WTC11 (cell line): ENCODE data around the gene ARAP1.

Experiments used
- AFF4 ChIP-seq: sonication (generic); formaldehyde crosslinking; IDR thresholded peaks from 2 replicates; pipeline ENCODE4 v1.8.1; 2023; ENCODE audit warnings: mild to moderate bottlenecking, missing genetic modification reagents, borderline replicate concordance
- AR ChIP-seq: fragments of 250-450 bp; sonication (Bioruptor Pico); IDR thresholded peaks from 2 replicates; pipeline ENCODE4 v1.9.0; 2021; ENCODE audit warnings: mild to moderate bottlenecking
- CBFB ChIP-seq: sonication (generic); formaldehyde crosslinking; IDR thresholded peaks from 2 replicates; pipeline ENCODE4 v1.8.1; 2022; ENCODE audit warnings: mild to moderate bottlenecking, low read depth, missing genetic modification reagents
- CREB1 ChIP-seq: sonication (generic); formaldehyde crosslinking; IDR thresholded peaks from 2 replicates; pipeline ENCODE4 v1.8.0; 2023; ENCODE audit warnings: mild to moderate bottlenecking, missing genetic modification reagents
- CTCF ChIP-seq: fragments of 200-600 bp; IDR thresholded peaks from 2 replicates; pipeline ENCODE4 v1.8.0; 2022; ENCODE audit warnings: antibody characterized with exemption
- FOXP1 ChIP-seq: sonication (generic); formaldehyde crosslinking; IDR thresholded peaks from 2 replicates; pipeline ENCODE4 v1.8.0; 2022; ENCODE audit warnings: missing genetic modification reagents, mild to moderate bottlenecking, moderate library complexity, borderline replicate concordance
- MAX ChIP-seq: sonication (generic); formaldehyde crosslinking; IDR thresholded peaks from 2 replicates; pipeline ENCODE4 v1.8.0; 2022; ENCODE audit warnings: mild to moderate bottlenecking, missing genetic modification reagents
- NFYB ChIP-seq: sonication (generic); formaldehyde crosslinking; conservative IDR thresholded peaks from 2 replicates; pipeline ENCODE4 v1.8.0; 2022; ENCODE audit warnings: low read depth, missing genetic modification reagents
- PREB ChIP-seq: sonication (generic); formaldehyde crosslinking; IDR thresholded peaks from 2 replicates; pipeline ENCODE4 v1.8.1; 2022; ENCODE audit warnings: mild to moderate bottlenecking, missing genetic modification reagents, moderate library complexity, borderline replicate concordance
- STAT6 ChIP-seq: sonication (generic); formaldehyde crosslinking; conservative IDR thresholded peaks from 2 replicates; pipeline ENCODE4 v1.8.1; 2023; ENCODE audit warnings: mild to moderate bottlenecking, low read depth, missing genetic modification reagents, moderate library complexity
- TCF7 ChIP-seq: sonication (generic); formaldehyde crosslinking; IDR thresholded peaks from 2 replicates; pipeline ENCODE4 v1.8.0; 2022; ENCODE audit warnings: mild to moderate bottlenecking, low read depth, missing genetic modification reagents, moderate library complexity
- ZNF512 ChIP-seq: sonication (generic); formaldehyde crosslinking; IDR thresholded peaks from 2 replicates; pipeline ENCODE4 v1.8.1; 2022; ENCODE audit warnings: missing genetic modification reagents, borderline replicate concordance
- ZSCAN18 ChIP-seq: fragments of 250-450 bp; sonication (Bioruptor Pico); IDR thresholded peaks from 2 replicates; pipeline ENCODE4 v2.1.2; 2022; ENCODE audit warnings: mild to moderate bottlenecking, moderate library complexity

- no peak for TF ChIP-seq CTCF
- no peak for TF ChIP-seq NFYB
- TF ChIP-seq PREB, result no peak
- no peak for TF ChIP-seq AR (CRISPR knock-in tag)
- TF ChIP-seq TCF7, result no peak
- TF ChIP-seq CBFB (CRISPR knock-in tag), result no peak
- no peak for TF ChIP-seq CREB1 (CRISPR knock-in tag)
- TF ChIP-seq STAT6, result no peak
- no peak for TF ChIP-seq AFF4 (CRISPR knock-in tag)
- TF ChIP-seq MAX (CRISPR knock-in tag), result no peak
- no peak for TF ChIP-seq FOXP1 (CRISPR knock-in tag)
- no peak for TF ChIP-seq ZNF512 (CRISPR knock-in tag)
- TF ChIP-seq ZSCAN18 (CRISPR knock-in tag), result no peak
Observed at GRCh38 chr11:72696866-72697700, 55.1 kb downstream of the ARAP1 start.
